DMS 273 (cell line): ENCODE results near the gene NFE2L2.
"Not testable (repeated sequence)": the region's sequence is repeated elsewhere in the genome, so short reads cannot be mapped to it uniquely, and the experiment has no call there.

ENCODE experiments used
- DNase-seq: peaks from one replicate; lab custom pipeline; 2025; ENCODE audit not compliant: unreplicated experiment; lab: John Stamatoyannopoulos, UW

NFE2L2 gene

GRCh38 chr2:177281400-177282180, 17.1 kb upstream of the NFE2L2 start:
- DNase-seq, result peak; percentile 25

GRCh38 chr2:177279847-177280246, 15.3 kb upstream of the NFE2L2 start:
- DNase-seq, result no peak

GRCh38 chr2:177275743-177276055, 11.2 kb upstream of the NFE2L2 start:
- peak; percentile 24 for DNase-seq

- no peak for DNase-seq
These were observed 10.7 kb upstream of the NFE2L2 start for GRCh38 chr2:177275040-177275742.

- DNase-seq, result no peak
These were observed 8.9 kb upstream of the NFE2L2 start for GRCh38 chr2:177273408-177273807.

- no peak for DNase-seq
These were observed 8.2 kb upstream of the NFE2L2 start for GRCh38 chr2:177272765-177273164.

- no peak for DNase-seq
These were observed 7.6 kb upstream of the NFE2L2 start for GRCh38 chr2:177271981-177272666.

GRCh38 chr2:177270531-177270930, 6.0 kb upstream of the NFE2L2 start:
- DNase-seq, result no peak

GRCh38 chr2:177268901-177269300, 4.4 kb upstream of the NFE2L2 start:
- no peak for DNase-seq

- no peak for DNase-seq
These were observed 3.8 kb upstream of the NFE2L2 start for GRCh38 chr2:177268187-177268871.

GRCh38 chr2:177266955-177267354, 2.4 kb upstream of the NFE2L2 start:
- not testable (repeated sequence) for DNase-seq

GRCh38 chr2:177265824-177266817, 1.6 kb upstream of the NFE2L2 start:
- DNase-seq, result peak; percentile 49

GRCh38 chr2:177264209-177264692, 276 bp downstream of the NFE2L2 start:
- peak; percentile 81 for DNase-seq

GRCh38 chr2:177263451-177264208, 897 bp downstream of the NFE2L2 start:
- DNase-seq, result peak; percentile 99

GRCh38 chr2:177262958-177263450, 1.5 kb downstream of the NFE2L2 start:
- no peak for DNase-seq

- DNase-seq, result peak; percentile 28
These were observed 2.4 kb downstream of the NFE2L2 start for GRCh38 chr2:177262092-177262491.

- DNase-seq, result no peak
These were observed 3.1 kb downstream of the NFE2L2 start for GRCh38 chr2:177261116-177262060.

GRCh38 chr2:177260379-177260778, 4.1 kb downstream of the NFE2L2 start:
- no peak for DNase-seq
